ENCODE data around the gene RFX4. TPM values are rescaled to one million over a fixed set of nuclear protein-coding genes. Genes with fewer than 3 reads are reported as not detected.
A peak's percentile ranks its signal among the peaks of the same experiment; 100 is the strongest.

RFX4 gene
- total and polyA plus RNA-seq, 5 donors: not detected

GRCh38 chr12:106583242-106584103 lies 669 bp downstream of the RFX4 start:
- ATAC-seq (no peak), DNase-seq (peak in 1 of 3 donors; percentile 53)
- under 1% methylated on average over 60 of the region's 60 CpGs for whole genome bisulfite sequencing
- Histone ChIP-seq H3K27ac (ENCODE audit: low read length) (no peak overlapping the region), H3K4me3 (ENCODE audit: low read length) (peak overlapping the region; percentile 55), H3K9me3 (ENCODE audit: control insufficient read depth, low read length) (no peaks in the 10 kb centered on the region), H3K27me3 (ENCODE audit: control insufficient read depth, insufficient read depth) (peaks cover 13% of the 10 kb centered on the region), H3K4me1 (ENCODE audit: control insufficient read depth, insufficient read depth, low read length) (peaks cover 2% of the 10 kb centered on the region)
- intact Hi-C loops (cut with DNase I): no loop called here

- intact Hi-C loops (cut with DNase I): no loop called here
- no peak for DNase-seq
- Histone ChIP-seq H3K27ac (ENCODE audit: low read length) (no peak overlapping the region), H3K27me3 (ENCODE audit: control insufficient read depth, insufficient read depth) (peaks cover 15% of the 10 kb centered on the region), H3K4me3 (ENCODE audit: low read length) (no peak overlapping the region), H3K9me3 (ENCODE audit: control insufficient read depth, low read length) (no peaks in the 10 kb centered on the region), H3K4me1 (ENCODE audit: control insufficient read depth, insufficient read depth, low read length) (peaks cover 2% of the 10 kb centered on the region)
- 5% methylated on average over 41 of the region's 41 CpGs for WGBS
- no peak for ATAC-seq
Observed at GRCh38 chr12:106584104-106585064, 1.6 kb downstream of the RFX4 start.

- intact Hi-C loops (cut with DNase I): no loop called here
- peaks cover 2% of the 10 kb centered on the region for H3K4me1 ChIP-seq (ENCODE audit: control insufficient read depth, insufficient read depth, low read length)
- DNase-seq (no peak), ATAC-seq (no peak)
- no peak overlapping the region for H3K4me3 ChIP-seq (ENCODE audit: low read length)
- H3K9me3 ChIP-seq (ENCODE audit: control insufficient read depth, low read length): no peaks in the 10 kb centered on the region
- H3K27ac ChIP-seq (ENCODE audit: low read length): no peak overlapping the region
- peaks cover 15% of the 10 kb centered on the region for H3K27me3 ChIP-seq (ENCODE audit: control insufficient read depth, insufficient read depth)
- 5% methylated on average over 17 of the region's 17 CpGs for WGBS
Observed at GRCh38 chr12:106585105-106585520, 2.3 kb downstream of the RFX4 start.

- no peaks in the 10 kb centered on the region for H3K9me3 ChIP-seq (ENCODE audit: control insufficient read depth, low read length)
- peak overlapping the region; percentile 17 for H3K4me3 ChIP-seq (ENCODE audit: low read length)
- intact Hi-C loops (cut with DNase I): no loop called here
- H3K27ac ChIP-seq (ENCODE audit: low read length): no peak overlapping the region
- no peak for ATAC-seq
- peaks cover 2% of the 10 kb centered on the region for H3K4me1 ChIP-seq (ENCODE audit: control insufficient read depth, insufficient read depth, low read length)
- DNase-seq: no peak
- peaks cover 15% of the 10 kb centered on the region for H3K27me3 ChIP-seq (ENCODE audit: control insufficient read depth, insufficient read depth)
- 2% methylated on average over 63 of the region's 63 CpGs for WGBS
Observed at GRCh38 chr12:106585521-106586277, 2.9 kb downstream of the RFX4 start.

GRCh38 chr12:106586278-106586802 lies 3.5 kb downstream of the RFX4 start:
- WGBS: 2% methylated on average over 35 of the region's 35 CpGs
- peaks cover 15% of the 10 kb centered on the region for H3K27me3 ChIP-seq (ENCODE audit: control insufficient read depth, insufficient read depth)

GRCh38 chr12:106586803-106587684 lies 4.2 kb downstream of the RFX4 start:
- Histone ChIP-seq H3K9me3 (ENCODE audit: control insufficient read depth, low read length) (no peaks in the 10 kb centered on the region), H3K27ac (ENCODE audit: low read length) (no peak overlapping the region), H3K4me1 (ENCODE audit: control insufficient read depth, insufficient read depth, low read length) (peaks cover 2% of the 10 kb centered on the region), H3K4me3 (ENCODE audit: low read length) (no peak overlapping the region), H3K27me3 (ENCODE audit: control insufficient read depth, insufficient read depth) (peaks cover 15% of the 10 kb centered on the region)
- intact Hi-C loops (cut with DNase I): no loop called here
- DNase-seq (peak in 1 of 3 donors; percentile 45), ATAC-seq (no peak)
- 2% methylated on average over 62 of the region's 62 CpGs for WGBS

More at GRCh38 chr12:106586278-106586802, 3.5 kb downstream of the RFX4 start:
- DNase-seq: no peak
- Histone ChIP-seq H3K4me3 (ENCODE audit: low read length) (peak overlapping the region; percentile 17), H3K9me3 (ENCODE audit: control insufficient read depth, low read length) (no peaks in the 10 kb centered on the region), H3K4me1 (ENCODE audit: control insufficient read depth, insufficient read depth, low read length) (peaks cover 2% of the 10 kb centered on the region), H3K27ac (ENCODE audit: low read length) (no peak overlapping the region)
- no peak for ATAC-seq
- intact Hi-C loops (cut with DNase I): no loop called here

- WGBS: 36% methylated on average over 4 of the region's 4 CpGs
- peaks cover 15% of the 10 kb centered on the region for H3K27me3 ChIP-seq (ENCODE audit: control insufficient read depth, insufficient read depth)
- ATAC-seq (no peak), DNase-seq (no peak)
- H3K4me1 ChIP-seq (ENCODE audit: control insufficient read depth, insufficient read depth, low read length): no peaks in the 10 kb centered on the region
- intact Hi-C loops (cut with DNase I): no loop called here
- H3K9me3 ChIP-seq (ENCODE audit: control insufficient read depth, low read length): no peaks in the 10 kb centered on the region
- no peak overlapping the region for H3K4me3 ChIP-seq (ENCODE audit: low read length)
- no peak overlapping the region for H3K27ac ChIP-seq (ENCODE audit: low read length)
Observed at GRCh38 chr12:106588771-106589170, 6.0 kb downstream of the RFX4 start.

- no peak for ATAC-seq
- H3K27me3 ChIP-seq (ENCODE audit: control insufficient read depth, insufficient read depth): peaks cover 13% of the 10 kb centered on the region
- H3K27ac ChIP-seq (ENCODE audit: low read length): no peak overlapping the region
- H3K4me3 ChIP-seq (ENCODE audit: low read length): no peak overlapping the region
- H3K9me3 ChIP-seq (ENCODE audit: control insufficient read depth, low read length): no peaks in the 10 kb centered on the region
- intact Hi-C loops (cut with DNase I): no loop called here
- 50% methylated on average over 2 of the region's 2 CpGs for WGBS
- DNase-seq: no peak
- no peaks in the 10 kb centered on the region for H3K4me1 ChIP-seq (ENCODE audit: control insufficient read depth, insufficient read depth, low read length)
Observed at GRCh38 chr12:106590601-106591000, 7.8 kb downstream of the RFX4 start.

- H3K9me3 ChIP-seq (ENCODE audit: control insufficient read depth, low read length): no peaks in the 10 kb centered on the region
- no peak overlapping the region for H3K27ac ChIP-seq (ENCODE audit: low read length)
- H3K4me1 ChIP-seq (ENCODE audit: control insufficient read depth, insufficient read depth, low read length): no peaks in the 10 kb centered on the region
- no peak overlapping the region for H3K4me3 ChIP-seq (ENCODE audit: low read length)
- 34% methylated on average over 17 of the region's 17 CpGs for WGBS
- ATAC-seq (no peak), DNase-seq (peak in 1 of 3 donors; percentile 42)
- intact Hi-C loops (cut with DNase I): no loop called here
- H3K27me3 ChIP-seq (ENCODE audit: control insufficient read depth, insufficient read depth): peaks cover 2% of the 10 kb centered on the region
Observed at GRCh38 chr12:106594447-106594846, 11.6 kb downstream of the RFX4 start.

GRCh38 chr12:106595268-106595667 lies 12.5 kb downstream of the RFX4 start:
- Histone ChIP-seq H3K4me3 (ENCODE audit: low read length) (no peak overlapping the region), H3K27ac (ENCODE audit: low read length) (no peak overlapping the region), H3K9me3 (ENCODE audit: control insufficient read depth, low read length) (no peaks in the 10 kb centered on the region), H3K4me1 (ENCODE audit: control insufficient read depth, insufficient read depth, low read length) (no peaks in the 10 kb centered on the region), H3K27me3 (ENCODE audit: control insufficient read depth, insufficient read depth) (no peaks in the 10 kb centered on the region)
- no peak for ATAC-seq
- DNase-seq: no peak
- WGBS: 91% methylated on average over 3 of the region's 3 CpGs
- intact Hi-C loops (cut with DNase I): no loop called here
